HG02884 (cell line): ENCODE measurements around the gene STK17A.

Experiments
- ATAC-seq: cut with Tn5 transposase; IDR thresholded peaks from one replicate; pipeline ENCODE4 v1.9.1; 2021; ENCODE audit warnings: mild to moderate bottlenecking, moderate library complexity; ENCODE audit not compliant: unreplicated experiment

STK17A gene

DNA sequence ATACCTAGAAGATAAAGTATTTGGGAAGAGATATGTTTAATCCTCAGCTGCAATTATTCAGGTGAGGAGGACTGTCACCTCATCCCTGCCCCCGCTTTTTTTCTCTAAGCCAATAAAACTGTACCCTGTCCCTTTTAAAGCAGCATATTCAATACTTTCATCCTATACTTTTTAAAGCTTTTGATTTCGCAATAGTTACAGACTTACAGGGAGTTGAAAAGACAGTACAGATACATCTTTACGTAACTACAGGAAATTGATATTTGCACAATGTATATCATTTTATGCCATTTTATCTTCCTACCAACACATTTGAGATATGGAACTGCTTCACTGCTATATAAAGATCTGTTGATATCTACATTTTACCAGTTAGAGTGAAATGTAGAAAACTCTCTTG, 47.6 kb downstream of the STK17A start:
- no peak for ATAC-seq

DNA sequence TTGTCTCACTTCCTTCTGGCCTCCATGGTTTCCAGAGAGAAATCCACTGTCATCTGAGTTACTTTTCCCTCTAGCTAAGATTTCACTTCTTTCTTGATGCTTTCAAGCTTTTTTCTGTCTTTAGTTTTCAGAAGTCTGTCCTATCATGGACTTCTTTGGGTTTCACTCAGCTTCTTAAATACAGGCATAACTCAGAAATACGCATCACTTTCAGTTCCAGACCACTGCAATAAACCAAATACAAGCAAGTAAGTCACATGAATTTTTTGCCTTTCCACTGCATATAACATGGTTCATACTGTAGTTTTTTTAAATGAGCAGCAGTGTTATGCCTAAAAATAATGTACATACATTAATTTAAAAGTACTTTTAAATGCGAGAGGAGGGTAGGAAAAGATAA, 48.7 kb downstream of the STK17A start:
- ATAC-seq, result peak; percentile 55

DNA sequence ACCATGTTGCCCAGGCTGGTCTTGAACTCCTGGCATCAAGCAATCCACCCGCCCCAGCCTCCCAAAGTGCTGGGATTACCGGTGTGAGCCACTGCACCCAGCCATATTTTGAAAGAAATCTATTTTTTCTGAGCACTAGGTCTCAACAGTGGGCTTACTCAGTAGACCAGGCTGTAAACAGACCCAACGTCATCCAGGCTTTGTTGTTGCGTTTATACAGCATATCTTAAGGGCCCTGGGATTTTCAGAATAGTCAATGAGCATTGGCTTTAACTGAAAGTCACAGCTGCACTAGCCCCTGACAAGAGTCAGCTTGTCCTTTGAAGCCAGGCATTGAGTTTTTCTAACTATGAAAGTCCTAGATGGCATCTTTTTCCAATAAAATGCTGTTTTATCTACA, 49.8 kb downstream of the STK17A start:
- ATAC-seq, result no peak

DNA sequence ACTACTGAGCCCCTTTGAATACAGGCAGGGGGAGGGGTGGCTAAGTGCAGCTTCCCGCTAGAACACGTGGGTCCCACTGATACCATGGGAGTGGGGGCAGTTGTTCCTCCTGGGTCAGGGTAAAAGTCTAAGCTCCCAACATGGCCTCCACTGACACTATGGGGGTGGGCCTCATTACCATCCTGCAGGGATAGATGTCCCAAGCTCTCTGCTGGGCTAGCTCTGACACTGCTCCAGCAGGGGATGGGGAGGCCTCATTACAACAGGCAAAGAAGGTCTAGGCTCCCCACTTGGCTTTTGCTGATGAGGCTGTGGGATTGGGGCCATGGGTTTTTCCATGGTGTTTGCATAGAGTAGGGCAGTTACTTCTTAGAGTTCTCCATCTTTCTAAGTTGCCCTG, 51.5 kb downstream of the STK17A start:
- ATAC-seq, result no peak

- ATAC-seq, result no peak
Observed at GRCh38 chr7:43636093-43636492, 53.2 kb downstream of the STK17A start.

GRCh38 chr7:43637114-43637806, 54.4 kb downstream of the STK17A start:
- no peak for ATAC-seq

GRCh38 chr7:43639858-43640491, 57.1 kb downstream of the STK17A start:
- ATAC-seq, result no peak

DNA sequence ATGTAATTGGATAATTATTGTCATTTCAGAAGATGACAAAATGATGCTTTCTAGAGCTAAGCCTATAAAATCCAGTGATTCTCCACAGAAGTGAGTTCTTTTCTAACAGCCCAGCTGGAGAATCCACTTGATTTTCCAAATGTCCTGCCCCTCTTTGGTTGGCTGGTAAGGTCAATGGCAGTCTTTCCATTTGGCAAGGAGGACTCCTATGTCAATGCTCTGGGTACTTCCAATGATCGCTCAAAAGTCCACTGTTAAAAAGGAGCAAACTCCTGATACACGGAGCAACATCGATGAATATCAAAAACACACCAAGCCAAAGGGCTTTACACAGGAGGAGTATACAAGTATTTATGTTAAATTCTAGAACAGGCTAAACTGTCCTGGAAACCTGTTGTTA, 57.8 kb downstream of the STK17A start:
- no peak for ATAC-seq

- ATAC-seq, result no peak
Observed at GRCh38 chr7:43642897-43643630, 60.2 kb downstream of the STK17A start.

DNA sequence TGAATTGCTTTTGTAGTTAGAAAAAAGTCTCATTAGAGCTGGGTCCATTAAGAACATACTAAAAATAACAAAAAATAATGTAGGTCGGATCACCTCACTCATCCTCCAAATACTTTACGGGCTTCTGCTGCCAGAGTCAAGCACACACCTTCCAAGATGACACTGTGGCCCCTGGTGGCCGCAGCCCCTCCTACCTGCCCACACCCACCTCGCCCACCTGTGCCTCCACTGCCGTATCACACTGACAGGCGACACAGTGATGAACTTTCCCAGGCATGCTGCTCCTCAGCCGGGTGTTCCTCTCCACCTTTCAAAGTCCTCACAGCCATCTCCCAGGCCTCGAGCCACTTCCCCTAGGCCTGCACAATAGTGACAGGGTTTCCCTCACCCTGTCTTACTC, 60.9 kb downstream of the STK17A start:
- no peak for ATAC-seq

GRCh38 chr7:43645699-43646226, 62.9 kb downstream of the STK17A start:
- ATAC-seq, result no peak

DNA sequence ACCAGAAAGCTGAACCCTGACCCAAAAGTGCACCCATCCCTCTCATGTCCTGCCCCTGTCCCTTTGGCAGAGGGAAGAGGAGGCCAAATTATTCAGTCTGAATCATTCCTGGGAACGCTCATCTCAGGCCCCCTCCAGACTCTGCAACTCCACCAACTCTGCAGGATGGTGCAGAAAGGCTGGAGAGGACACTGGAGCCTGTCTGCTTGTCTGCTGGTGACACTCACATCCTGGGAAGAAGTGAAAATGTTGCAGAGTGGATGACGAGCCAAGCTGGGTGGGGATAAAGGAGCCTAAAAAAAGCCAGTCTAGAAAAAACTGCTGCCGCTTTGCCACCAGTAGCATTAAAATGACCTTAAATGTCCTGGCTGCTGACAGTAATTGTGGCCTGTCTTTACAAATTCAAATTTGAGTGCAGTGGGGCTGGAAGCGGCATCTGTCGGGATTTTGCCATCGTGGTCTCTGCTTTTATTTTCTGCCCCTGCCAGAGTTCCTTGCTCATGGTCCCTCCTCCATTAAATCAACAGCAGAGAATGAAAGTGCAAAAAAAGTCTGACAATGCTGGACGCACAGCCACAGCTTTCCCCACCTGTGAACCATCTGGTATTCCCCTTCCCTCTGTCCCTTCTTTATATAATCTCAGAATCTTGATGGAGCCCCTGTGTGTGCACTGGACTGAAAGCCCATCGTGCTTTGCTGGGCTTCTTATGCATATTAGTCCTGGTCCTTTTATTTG, 63.9 kb downstream of the STK17A start:
- ATAC-seq, result no peak

- ATAC-seq, result no peak
Observed at GRCh38 chr7:43647339-43647672, 64.4 kb downstream of the STK17A start.

DNA sequence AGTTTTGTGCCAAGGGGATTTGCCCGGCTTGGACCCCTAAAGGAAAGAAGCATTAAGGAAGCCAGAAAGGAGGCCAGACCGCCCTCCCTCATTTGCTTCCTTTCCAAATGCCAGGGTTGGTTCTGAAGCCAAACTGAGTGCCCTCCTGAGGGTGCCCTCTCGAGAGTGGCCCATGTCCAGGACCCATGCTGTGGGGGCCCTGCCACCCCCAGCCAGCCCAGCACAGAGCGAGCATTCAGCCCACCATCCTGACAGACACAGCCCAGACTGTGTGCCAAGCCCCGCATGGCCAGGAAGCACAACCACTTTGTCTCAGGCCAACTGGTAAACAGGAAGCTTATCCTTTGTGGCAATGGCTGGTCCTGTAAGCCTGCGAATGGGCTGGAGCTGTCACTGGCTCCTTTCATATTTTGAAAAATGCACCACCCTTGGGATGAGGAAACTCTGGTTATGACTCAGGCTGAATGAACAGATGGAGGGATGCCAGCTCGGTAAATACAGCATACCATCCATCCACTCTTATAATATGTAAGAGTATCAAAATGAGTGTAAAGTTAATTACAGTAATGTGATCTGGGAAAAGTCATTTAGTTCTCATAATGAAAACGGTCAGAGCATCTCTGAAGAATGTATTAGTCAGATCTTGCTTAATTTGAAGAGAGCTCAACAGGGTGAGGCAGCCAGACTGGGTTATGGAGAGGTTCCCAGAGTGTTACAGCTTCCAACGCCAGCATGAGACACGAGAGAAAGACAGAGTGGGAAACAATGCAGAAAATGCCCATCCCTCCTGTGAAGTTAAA, 65.0 kb downstream of the STK17A start:
- ATAC-seq, result peak; percentile 29

DNA sequence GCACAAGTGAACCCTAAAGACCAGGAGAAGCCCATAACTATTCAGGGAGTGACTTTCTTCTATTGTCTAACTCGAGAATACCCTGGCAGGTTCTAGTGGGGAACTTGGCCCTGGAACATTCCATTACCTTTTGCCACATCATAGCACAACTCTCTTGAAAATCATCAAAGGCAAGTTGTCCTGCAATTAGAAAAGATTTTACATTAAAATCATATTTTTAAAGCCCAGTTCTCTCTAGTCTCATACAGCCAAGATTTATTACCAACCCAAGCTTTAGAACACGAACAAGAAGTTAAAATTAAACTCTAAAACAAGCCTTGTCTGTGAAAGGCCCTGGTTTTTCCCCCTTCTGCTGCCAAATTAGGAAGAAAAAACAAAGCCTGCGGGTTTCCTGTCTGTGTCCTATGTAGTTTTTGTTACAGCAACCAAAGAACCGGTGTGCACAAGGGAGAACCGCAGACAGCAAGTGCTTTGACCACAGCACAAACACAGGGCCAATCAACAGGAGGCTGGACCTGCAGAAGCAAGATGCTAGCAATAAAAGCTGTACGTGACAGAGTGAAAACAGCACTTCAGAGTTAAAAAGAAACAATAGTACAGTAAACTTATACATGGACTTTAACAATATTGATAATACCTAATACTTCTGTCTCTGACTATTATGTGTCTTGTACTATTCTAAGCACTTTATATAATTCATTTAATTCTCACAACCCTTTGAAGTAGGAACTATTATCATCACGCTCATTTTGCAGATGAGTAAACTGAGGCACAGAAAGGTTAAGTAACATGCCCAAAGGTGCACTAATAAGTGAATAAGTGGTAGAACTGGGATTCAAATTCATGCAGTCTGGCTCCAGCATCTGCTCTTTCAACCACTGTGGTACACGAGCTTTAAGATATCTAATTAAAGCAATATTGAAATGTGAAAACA, 65.8 kb downstream of the STK17A start:
- peak; percentile 56 for ATAC-seq

- ATAC-seq, result peak; percentile 61
Observed at GRCh38 chr7:43649755-43650274, 66.9 kb downstream of the STK17A start.

DNA sequence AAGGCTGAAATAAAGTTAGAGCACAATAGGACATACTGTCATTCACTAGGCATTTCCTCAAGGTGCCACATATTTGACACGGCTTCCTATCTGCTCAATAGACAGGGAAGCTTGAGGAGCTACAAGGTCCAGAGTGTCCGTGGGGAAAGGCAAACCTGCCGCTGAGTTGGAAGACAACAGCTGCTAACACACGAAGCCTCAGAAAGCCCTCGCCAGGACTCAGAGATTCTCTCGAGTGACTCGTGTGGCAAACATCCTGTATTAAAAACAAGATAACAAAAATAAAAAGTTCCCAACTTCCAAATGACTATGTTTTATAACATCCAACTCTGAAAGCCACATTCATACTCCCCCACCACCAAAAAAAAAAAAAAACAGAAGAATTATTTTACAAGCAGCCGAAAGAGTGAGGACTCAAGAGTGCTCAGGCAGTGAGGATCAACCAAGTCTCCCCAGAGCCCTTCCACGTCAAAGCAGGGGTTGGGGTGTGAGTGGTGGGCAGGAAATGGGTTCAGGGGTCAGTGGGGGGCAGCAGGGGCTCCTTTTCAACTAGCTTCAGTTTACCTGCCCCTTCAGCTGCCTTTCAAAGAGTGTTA, 67.6 kb downstream of the STK17A start:
- no peak for ATAC-seq

GRCh38 chr7:43652364-43652763, 69.5 kb downstream of the STK17A start:
- ATAC-seq, result no peak

DNA sequence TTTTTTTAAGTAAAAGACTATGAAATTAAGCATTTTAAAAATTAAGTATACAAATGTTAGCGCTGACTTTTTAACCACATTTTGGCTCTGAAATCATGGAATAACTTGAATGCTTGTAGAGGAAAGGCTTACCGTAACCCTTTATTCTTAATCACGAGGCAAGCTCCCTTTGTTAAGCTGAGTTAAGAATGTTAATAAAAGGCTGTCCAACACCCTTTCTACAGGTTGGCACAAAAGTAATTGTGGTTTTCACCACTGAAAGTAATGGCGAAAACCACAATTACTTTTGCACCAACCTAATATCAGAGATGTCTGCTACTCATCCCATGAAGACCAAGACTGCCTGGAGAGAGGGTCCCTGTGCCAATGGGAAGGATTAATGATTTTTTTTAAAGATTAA, 70.6 kb downstream of the STK17A start:
- no peak for ATAC-seq
